Tibial nerve (tissue), 4 donors: Measurements from ENCODE around the gene YEATS4.

Source experiments
- EP300 ChIP-seq, 2 donors: sonication (generic); formaldehyde crosslinking; IDR thresholded peaks; one replicate each; pipeline ENCODE4 v1.6.1; 2017; ENCODE audit warnings: antibody characterized with exemption in 2 of 2, mild to moderate bottlenecking in 1 of 2
- POLR2A ChIP-seq, 2 donors: fragments of 450-650 bp; IDR thresholded peaks; one replicate each; pipeline ENCODE4 v1.6.1; 2017; ENCODE audit warnings: antibody characterized with exemption in 2 of 2, mild to moderate bottlenecking in 2 of 2, moderate library complexity in 2 of 2
- TF ChIP-seq, protein P1 (sequence below), 5 experiments: fragments of 200-600 bp in 3 of 5; fragments of 450-650 bp in 2 of 5; sonication (generic) in 3 of 5; IDR thresholded peaks; one replicate each; pipeline ENCODE4 v1.5.1; 2016 to 2019; ENCODE audit warnings: antibody characterized with exemption in 5 of 5, mild to moderate bottlenecking in 3 of 5, moderate library complexity in 2 of 5

- TF ChIP-seq, protein P1, sequence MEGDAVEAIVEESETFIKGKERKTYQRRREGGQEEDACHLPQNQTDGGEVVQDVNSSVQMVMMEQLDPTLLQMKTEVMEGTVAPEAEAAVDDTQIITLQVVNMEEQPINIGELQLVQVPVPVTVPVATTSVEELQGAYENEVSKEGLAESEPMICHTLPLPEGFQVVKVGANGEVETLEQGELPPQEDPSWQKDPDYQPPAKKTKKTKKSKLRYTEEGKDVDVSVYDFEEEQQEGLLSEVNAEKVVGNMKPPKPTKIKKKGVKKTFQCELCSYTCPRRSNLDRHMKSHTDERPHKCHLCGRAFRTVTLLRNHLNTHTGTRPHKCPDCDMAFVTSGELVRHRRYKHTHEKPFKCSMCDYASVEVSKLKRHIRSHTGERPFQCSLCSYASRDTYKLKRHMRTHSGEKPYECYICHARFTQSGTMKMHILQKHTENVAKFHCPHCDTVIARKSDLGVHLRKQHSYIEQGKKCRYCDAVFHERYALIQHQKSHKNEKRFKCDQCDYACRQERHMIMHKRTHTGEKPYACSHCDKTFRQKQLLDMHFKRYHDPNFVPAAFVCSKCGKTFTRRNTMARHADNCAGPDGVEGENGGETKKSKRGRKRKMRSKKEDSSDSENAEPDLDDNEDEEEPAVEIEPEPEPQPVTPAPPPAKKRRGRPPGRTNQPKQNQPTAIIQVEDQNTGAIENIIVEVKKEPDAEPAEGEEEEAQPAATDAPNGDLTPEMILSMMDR (IDR thresholded peaks at IDR 0.05) = no peak
- TF ChIP-seq POLR2A (IDR thresholded peaks at IDR 0.05) (no peak), EP300 (IDR thresholded peaks at IDR 0.05) (no peak)
Observed at GRCh38 chr12:69386921-69387320, 27.4 kb downstream of the YEATS4 start.
